Thyroid gland (tissue), 4 donors: Measurements from ENCODE around the gene NDE1.

Experiments used
- CTCF ChIP-seq, 6 experiments: fragments of 200-600 bp in 3 of 6; fragments of 450-650 bp in 3 of 6; sonication (generic) in 3 of 6; IDR thresholded peaks; one replicate each; pipeline ENCODE4 v1.5.1; 2016 to 2019; ENCODE audit warnings: antibody characterized with exemption in 6 of 6, mild to moderate bottlenecking in 2 of 6, inconsistent platforms in 1 of 6, moderate library complexity in 1 of 6
- POLR2A ChIP-seq, 2 donors: fragments of 450-650 bp; IDR thresholded peaks; one replicate each; pipeline ENCODE4 v1.6.1; 2017; ENCODE audit warnings: antibody characterized with exemption in 2 of 2, mild to moderate bottlenecking in 2 of 2, moderate library complexity in 1 of 2

- peak in 5 of 6 experiments; percentile 42 to 80 (median 74) for TF ChIP-seq CTCF (IDR thresholded peaks at IDR 0.05)
- TF ChIP-seq POLR2A (IDR thresholded peaks at IDR 0.05), result no peak
These were observed 115.8 kb downstream of the NDE1 start for GRCh38 chr16:15765880-15766279.
